ENCODE measurements around the gene EFHD2. TPM values are rescaled to one million over a fixed set of nuclear protein-coding genes. Genes with fewer than 3 reads are reported as not detected.

The EFHD2 gene
- total RNA-seq, 1 experiment from 2014 or later: 129 TPM

DNA sequence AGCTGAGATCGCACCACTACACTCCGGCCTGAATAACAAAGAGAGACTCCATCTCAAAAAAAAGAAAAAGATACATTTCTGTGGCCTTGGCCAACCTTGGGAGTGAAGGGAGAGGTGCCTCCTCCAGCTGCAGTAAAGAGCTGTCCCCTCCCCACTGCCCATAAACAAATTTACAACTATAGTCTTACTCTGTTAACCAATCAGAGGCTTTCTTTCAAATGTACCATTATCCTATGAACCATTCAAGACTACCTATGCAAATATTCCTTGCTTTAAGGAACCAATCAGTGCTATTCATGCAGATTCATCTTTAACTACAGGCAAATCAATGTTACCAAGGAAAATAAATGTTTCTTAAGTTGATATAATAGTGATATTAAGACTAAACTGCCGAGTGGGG lies 67.2 kb downstream of the EFHD2 start:
- no peaks in the 10 kb centered on the region for H3K27me3 ChIP-seq (ENCODE audit: insufficient read depth, low read depth)
- H3F3A ChIP-seq (ENCODE audit: insufficient read depth, low read depth): no peaks in the 10 kb centered on the region
- no peaks in the 10 kb centered on the region for H3K4me1 ChIP-seq (replicated peaks; ENCODE audit: insufficient read depth)
- BruUV-seq (replicated peaks): no TSS peak
- no peak overlapping the region for H3K4me3 ChIP-seq
- no peaks in the 10 kb centered on the region for H3K36me3 ChIP-seq (ENCODE audit: low read depth)
- CTCF ChIA-PET: no interaction called here
- H2AFZ ChIP-seq: no peak overlapping the region
- no peaks in the 10 kb centered on the region for H4K20me1 ChIP-seq (ENCODE audit: insufficient read depth)
- H3K9me3 ChIP-seq (ENCODE audit: insufficient read depth, low read depth): no peaks in the 10 kb centered on the region
- no peaks in the 10 kb centered on the region for H3K79me2 ChIP-seq (ENCODE audit: low read depth)
- DNase-seq: no peak
- no peak overlapping the region for H3K4me2 ChIP-seq
- POLR2A ChIA-PET (ENCODE audit: unreplicated experiment): no interaction called here
- TF ChIP-seq, protein P1, sequence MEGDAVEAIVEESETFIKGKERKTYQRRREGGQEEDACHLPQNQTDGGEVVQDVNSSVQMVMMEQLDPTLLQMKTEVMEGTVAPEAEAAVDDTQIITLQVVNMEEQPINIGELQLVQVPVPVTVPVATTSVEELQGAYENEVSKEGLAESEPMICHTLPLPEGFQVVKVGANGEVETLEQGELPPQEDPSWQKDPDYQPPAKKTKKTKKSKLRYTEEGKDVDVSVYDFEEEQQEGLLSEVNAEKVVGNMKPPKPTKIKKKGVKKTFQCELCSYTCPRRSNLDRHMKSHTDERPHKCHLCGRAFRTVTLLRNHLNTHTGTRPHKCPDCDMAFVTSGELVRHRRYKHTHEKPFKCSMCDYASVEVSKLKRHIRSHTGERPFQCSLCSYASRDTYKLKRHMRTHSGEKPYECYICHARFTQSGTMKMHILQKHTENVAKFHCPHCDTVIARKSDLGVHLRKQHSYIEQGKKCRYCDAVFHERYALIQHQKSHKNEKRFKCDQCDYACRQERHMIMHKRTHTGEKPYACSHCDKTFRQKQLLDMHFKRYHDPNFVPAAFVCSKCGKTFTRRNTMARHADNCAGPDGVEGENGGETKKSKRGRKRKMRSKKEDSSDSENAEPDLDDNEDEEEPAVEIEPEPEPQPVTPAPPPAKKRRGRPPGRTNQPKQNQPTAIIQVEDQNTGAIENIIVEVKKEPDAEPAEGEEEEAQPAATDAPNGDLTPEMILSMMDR (conservative IDR thresholded peaks at IDR 0.05): no peak
- TF ChIP-seq EZH2 (IDR thresholded peaks at IDR 0.05; ENCODE audit: low read depth): no peak
- no peak overlapping the region for H3K27ac ChIP-seq
- intact Hi-C loops (cut with micrococcal nuclease; ENCODE audit: unreplicated experiment): no loop called here
- H3K9me2 ChIP-seq (ENCODE audit: insufficient read depth): no peaks in the 10 kb centered on the region

DNA sequence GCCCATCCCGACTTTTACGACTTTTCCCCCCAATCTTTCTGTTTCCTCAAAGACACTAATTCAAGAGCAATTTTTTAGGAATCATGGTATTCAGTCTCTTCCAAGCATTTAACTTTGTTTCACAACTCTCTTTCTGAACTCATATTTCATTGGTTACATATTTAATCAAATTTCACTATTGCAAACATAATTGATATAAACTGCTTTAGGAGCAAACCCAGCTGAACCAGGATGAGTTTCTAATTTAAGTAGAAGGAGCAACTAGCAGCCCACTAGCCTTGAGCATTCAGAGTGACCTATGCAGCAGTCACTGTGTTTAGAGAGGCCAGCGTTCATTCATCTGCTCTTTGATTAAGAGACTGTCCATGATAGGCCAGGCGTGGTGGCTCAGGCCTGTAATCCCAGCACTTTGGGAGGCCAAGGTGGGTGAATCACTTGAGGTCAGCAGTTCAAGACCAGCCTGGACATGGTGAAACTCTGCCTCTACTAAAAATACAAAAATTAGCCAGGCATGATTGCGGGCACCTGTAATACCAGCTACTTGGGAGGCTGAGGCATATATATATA lies 68.0 kb downstream of the EFHD2 start:
- intact Hi-C loops (cut with micrococcal nuclease; ENCODE audit: unreplicated experiment): no loop called here
- Histone ChIP-seq H3K4me1 (replicated peaks; ENCODE audit: insufficient read depth) (no peaks in the 10 kb centered on the region), H3K79me2 (ENCODE audit: low read depth) (no peaks in the 10 kb centered on the region), H4K20me1 (ENCODE audit: insufficient read depth) (no peaks in the 10 kb centered on the region), H3K36me3 (ENCODE audit: low read depth) (no peaks in the 10 kb centered on the region), H3K4me3 (no peak overlapping the region), H3F3A (ENCODE audit: insufficient read depth, low read depth) (no peaks in the 10 kb centered on the region), H3K9me3 (ENCODE audit: insufficient read depth, low read depth) (no peaks in the 10 kb centered on the region), H3K9me2 (ENCODE audit: insufficient read depth) (no peaks in the 10 kb centered on the region), H2AFZ (no peak overlapping the region), H3K27ac (no peak overlapping the region), H3K4me2 (no peak overlapping the region), H3K27me3 (ENCODE audit: insufficient read depth, low read depth) (no peaks in the 10 kb centered on the region)
- DNase-seq: no peak
- POLR2A ChIA-PET (ENCODE audit: unreplicated experiment): no interaction called here
- CTCF ChIA-PET: no interaction called here
- BruUV-seq (replicated peaks): no TSS peak
- no peak for TF ChIP-seq EZH2 (IDR thresholded peaks at IDR 0.05; ENCODE audit: low read depth)
- TF ChIP-seq, protein P1 (conservative IDR thresholded peaks at IDR 0.05): no peak

Other genes starting within 250 kb of the EFHD2 start
- gene FHAD1, start 162.7 kb upstream of the EFHD2 start, total RNA-seq (2021): 6.9 and 8.2 TPM in 2 replicates
- not detected in 2 replicates for gene CTRC, start 28.6 kb downstream of the EFHD2 start, total RNA-seq (2021)
- gene CELA2A, start 46.8 kb downstream of the EFHD2 start, total RNA-seq (2021): not detected in 2 replicates
- gene CELA2B, start 66.2 kb downstream of the EFHD2 start, total RNA-seq (2021): not detected in 2 replicates
- 12.4 and 16.6 TPM in 2 replicates for gene CASP9, start 114.3 kb downstream of the EFHD2 start, total RNA-seq (2021)
- 12.0 and 18.8 TPM in 2 replicates for gene DNAJC16, start 117.0 kb downstream of the EFHD2 start, total RNA-seq (2021)
- gene AGMAT, start 175.2 kb downstream of the EFHD2 start, total RNA-seq (2021): 2.7 and 2.9 TPM in 2 replicates
- 36.1 and 38.0 TPM in 2 replicates for gene DDI2, start 207.6 kb downstream of the EFHD2 start, total RNA-seq (2021)

Measured in PC-9 (cell line).